ENCODE measurements around the gene LIPE.

LIPE gene

DNA sequence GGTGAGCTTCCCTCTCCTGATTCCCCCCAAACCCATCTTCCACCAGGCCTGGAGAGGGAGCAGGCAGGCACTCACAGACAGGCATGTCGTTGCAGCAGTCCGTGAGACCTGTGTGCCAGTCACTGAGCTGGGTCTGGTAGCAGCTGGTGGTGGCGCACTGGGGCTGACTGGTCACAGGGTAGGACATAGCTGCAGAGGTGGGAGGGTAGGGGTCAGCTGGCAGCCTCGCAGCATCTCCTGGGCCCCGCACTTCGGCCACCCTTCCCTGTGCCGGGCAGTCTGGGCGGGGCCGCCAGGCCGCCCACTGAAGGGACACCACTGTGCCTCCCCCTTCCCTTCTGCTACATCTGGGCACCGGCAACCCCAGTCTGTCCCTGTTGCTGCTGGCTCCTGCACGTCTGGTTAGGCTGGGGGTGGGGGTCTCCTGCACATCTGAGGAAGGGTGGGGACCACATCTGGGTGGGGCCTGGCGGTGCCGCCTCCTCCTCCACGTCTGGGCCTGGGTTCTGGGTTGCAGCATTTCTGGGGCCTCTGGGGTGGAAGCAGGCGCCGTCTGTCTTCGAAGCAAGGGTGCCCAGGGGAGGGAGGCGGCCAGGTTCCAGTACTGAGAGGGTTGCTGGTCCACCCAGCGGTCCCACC is 38.2 kb downstream of the LIPE start:
- no peak overlapping the region for H3K27ac ChIP-seq
- no peak for TF ChIP-seq ZFX (IDR thresholded peaks at IDR 0.05)
- TF ChIP-seq, protein P1, sequence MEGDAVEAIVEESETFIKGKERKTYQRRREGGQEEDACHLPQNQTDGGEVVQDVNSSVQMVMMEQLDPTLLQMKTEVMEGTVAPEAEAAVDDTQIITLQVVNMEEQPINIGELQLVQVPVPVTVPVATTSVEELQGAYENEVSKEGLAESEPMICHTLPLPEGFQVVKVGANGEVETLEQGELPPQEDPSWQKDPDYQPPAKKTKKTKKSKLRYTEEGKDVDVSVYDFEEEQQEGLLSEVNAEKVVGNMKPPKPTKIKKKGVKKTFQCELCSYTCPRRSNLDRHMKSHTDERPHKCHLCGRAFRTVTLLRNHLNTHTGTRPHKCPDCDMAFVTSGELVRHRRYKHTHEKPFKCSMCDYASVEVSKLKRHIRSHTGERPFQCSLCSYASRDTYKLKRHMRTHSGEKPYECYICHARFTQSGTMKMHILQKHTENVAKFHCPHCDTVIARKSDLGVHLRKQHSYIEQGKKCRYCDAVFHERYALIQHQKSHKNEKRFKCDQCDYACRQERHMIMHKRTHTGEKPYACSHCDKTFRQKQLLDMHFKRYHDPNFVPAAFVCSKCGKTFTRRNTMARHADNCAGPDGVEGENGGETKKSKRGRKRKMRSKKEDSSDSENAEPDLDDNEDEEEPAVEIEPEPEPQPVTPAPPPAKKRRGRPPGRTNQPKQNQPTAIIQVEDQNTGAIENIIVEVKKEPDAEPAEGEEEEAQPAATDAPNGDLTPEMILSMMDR (conservative IDR thresholded peaks at IDR 0.05): no peak

DNA sequence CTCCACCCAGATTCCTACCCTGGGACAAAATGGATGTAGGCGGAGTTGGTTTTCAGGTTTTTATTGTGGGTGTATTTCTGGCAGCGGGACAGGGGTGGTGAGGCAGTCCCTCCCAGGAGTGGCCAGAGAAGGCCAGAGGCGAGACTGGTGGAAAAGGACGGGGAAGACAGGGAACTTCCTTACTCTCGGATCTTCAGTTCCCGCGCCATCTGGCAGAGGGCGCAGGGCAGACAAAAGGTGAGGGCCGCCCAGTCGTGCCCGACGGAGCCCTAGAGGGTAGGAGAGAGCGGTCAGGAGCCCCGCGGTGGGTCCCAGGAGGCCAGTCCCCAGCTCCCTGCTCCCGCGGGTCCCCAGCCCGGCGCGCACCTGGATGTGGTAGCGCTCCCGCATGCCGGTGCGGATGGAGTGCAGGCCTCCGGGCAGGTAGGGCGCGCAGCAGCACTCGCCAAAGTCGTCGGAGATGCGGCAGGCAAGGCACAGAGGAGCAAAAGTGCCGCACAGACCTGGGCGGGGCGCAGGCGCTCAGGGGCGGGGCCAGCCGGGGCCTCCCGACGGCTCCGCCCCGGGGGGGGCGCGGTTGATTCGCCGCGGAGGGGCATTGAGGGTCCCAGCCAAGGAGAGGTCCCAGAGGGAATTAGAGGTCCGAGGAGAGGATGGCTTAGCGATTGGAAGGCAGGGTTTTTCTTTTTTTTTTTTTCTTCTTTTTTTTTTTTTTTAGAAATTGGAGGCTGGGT is 40.0 kb downstream of the LIPE start:
- TF ChIP-seq, protein P1 (conservative IDR thresholded peaks at IDR 0.05): peak; percentile 67
- no peak for TF ChIP-seq ZFX (IDR thresholded peaks at IDR 0.05)
- peak overlapping the region; percentile 65 for H3K27ac ChIP-seq

DNA sequence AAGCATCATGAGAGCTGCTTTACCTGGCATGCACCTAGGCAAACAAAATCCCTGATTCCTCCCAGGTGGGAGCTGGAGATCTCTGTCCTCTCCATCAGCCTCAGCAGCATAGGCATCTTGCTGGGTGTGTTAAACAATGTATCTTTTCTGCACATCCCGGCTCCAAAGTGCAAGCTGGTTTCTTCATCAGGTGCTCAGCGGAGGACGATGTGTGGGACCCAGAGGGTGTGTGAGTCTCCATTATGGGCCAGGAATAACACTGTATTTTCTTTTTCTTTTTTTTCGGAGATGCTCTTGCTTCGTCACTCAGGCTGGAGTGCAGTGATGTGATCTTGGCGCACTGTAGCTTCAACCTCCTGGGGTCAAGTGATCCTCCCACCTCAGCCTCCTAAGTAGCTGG is 47.0 kb downstream of the LIPE start:
- no peak overlapping the region for H3K27ac ChIP-seq
- TF ChIP-seq, protein P1 (conservative IDR thresholded peaks at IDR 0.05): no peak
- no peak for TF ChIP-seq ZFX (IDR thresholded peaks at IDR 0.05)

DNA sequence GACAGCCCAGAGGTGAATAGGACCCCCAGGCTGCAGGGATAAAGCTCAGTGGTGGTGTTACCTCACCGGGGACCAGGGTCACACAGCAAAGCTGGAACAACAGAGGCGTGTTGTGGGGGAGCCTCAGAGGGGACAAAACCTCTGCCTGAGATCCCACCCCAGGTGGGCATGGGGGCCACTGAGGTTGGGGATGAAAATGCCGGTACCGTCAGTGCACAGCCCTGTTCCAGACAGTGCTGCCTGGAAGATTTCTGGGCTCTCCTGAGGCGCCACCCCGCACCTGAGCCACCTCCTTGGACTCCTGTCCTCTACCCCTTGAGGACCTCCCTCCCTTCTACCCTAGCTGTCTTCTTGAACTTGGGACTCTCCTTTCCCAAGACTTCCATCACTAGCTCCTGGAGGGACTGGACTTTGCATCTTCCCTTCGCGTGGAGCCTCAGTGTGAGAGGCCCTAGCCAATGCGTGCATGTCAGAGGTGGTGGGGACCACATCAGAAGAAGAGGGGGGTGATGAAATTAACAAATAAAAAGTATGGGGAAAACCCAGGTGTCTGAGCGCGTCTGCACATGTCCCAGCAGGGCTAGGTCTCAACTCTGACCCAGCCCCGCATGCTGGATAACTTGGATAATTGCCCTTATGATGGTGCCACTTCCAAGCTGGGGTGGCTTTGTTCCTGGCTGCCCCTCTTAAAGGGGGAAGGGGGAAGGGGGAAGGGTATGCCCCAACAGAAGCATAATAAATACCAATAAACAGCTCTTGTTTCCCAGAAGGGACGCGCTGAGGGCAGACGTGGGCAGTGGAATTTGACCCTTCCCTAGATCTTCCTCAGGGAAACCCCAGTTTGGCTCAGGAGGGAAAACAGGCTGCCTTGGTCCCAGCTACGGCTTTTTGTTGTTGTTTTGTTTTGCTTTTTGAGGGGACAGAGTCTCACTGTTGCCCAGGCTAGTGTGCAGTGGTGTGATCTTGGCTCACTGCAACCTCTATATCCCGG is 48.7 kb downstream of the LIPE start:
- H3K27ac ChIP-seq: no peak overlapping the region
- TF ChIP-seq, protein P1 (conservative IDR thresholded peaks at IDR 0.05): no peak
- TF ChIP-seq ZFX (IDR thresholded peaks at IDR 0.05): no peak

DNA sequence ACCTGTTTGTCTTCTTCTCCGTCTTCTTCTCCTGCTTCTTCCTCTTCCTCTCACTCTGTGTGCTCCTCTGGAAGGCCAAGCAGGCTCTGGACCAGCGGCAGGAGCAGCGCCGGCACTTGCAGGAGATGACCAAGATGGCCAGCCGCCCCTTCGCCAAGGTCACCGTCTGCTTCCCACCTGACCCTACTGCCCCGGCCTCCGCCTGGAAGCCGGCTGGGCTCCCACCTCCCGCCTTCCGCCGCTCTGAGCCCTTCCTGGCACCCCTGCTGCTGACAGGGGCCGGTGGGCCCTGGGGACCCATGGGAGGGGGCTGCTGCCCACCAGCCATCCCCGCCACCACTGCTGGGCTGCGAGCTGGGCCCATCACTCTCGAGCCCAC is 51.0 kb downstream of the LIPE start:
- TF ChIP-seq, protein P1 (conservative IDR thresholded peaks at IDR 0.05): no peak
- TF ChIP-seq ZFX (IDR thresholded peaks at IDR 0.05): no peak
- H3K27ac ChIP-seq: no peak overlapping the region

DNA sequence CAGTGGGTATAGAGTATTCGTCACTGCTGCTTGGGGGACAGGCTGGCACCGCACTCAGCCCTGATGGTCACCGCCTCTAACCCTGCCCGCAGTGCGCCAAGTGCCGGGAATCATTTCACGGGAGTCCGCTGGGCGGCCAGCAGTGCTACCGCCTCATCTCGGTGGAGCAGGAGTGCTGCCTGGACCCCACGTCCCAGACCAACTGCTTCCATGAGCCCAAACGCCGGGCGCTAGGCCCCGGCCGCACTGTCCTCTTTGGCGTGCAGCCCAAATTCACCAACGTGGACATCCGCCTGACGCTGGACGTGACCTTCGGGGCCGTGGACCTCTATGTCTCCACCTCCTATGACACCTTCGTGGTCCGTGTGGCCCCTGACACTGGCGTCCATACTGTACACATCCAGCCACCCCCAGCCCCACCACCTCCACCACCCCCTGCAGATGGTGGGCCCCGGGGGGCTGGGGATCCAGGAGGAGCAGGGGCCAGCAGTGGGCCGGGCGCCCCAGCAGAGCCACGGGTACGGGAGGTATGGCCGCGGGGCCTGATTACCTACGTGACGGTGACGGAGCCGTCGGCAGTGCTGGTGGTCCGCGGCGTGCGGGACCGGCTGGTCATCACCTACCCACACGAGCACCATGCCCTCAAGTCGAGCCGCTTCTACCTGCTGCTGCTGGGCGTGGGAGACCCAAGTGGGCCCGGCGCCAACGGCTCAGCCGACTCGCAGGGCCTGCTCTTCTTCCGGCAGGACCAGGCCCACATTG is 51.6 kb downstream of the LIPE start:
- no peak for TF ChIP-seq ZFX (IDR thresholded peaks at IDR 0.05)
- TF ChIP-seq, protein P1 (conservative IDR thresholded peaks at IDR 0.05): no peak
- H3K27ac ChIP-seq: no peak overlapping the region

Data from C4-2B (cell line).